ENCODE data around the gene ACP2.
"Not testable (repeated sequence)": the region's sequence is repeated elsewhere in the genome, so short reads cannot be mapped to it uniquely, and the experiment has no call there.

The ACP2 gene

DNA sequence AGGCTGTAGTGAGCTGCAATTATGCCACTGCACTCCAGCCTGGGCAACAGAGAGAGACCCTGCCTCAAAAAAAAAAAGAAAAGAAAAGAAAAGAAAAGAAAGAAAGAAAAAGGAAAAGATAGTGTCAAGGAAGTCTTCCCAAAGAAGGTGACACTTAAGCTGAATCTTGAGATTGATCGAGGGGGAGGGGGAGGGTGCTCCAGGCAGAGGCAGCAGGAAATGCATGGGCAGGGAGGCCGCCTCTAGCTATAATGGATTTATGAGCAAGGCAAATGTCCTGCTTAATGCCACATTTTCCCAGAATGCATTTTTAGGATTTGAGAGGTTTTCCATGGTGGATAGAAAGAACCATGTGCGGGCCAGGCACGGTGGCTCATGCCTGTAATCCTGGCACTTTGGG is 47.6 kb downstream of the ACP2 start:
- DNase-seq (ENCODE audit: low read depth in 3 of 3) = no peak

- not testable (repeated sequence) for DNase-seq (ENCODE audit: low read depth in 3 of 3)
Observed at GRCh38 chr11:47198161-47198560, 50.5 kb downstream of the ACP2 start.

- no peak for DNase-seq (ENCODE audit: low read depth in 3 of 3)
Observed at GRCh38 chr11:47192111-47192510, 56.5 kb downstream of the ACP2 start.

- DNase-seq (ENCODE audit: low read depth in 3 of 3) = not testable (repeated sequence)
Observed at GRCh38 chr11:47191137-47191536, 57.5 kb downstream of the ACP2 start.
